SKM-1 (cell line): ENCODE measurements around the gene TRPV5.
A peak's percentile ranks its signal among the peaks of the same experiment; 100 is the strongest.

Experiments used
- DNase-seq: peaks from one replicate; lab custom pipeline; 2025; ENCODE audit not compliant: unreplicated experiment; lab: John Stamatoyannopoulos, UW

Gene TRPV5

DNA sequence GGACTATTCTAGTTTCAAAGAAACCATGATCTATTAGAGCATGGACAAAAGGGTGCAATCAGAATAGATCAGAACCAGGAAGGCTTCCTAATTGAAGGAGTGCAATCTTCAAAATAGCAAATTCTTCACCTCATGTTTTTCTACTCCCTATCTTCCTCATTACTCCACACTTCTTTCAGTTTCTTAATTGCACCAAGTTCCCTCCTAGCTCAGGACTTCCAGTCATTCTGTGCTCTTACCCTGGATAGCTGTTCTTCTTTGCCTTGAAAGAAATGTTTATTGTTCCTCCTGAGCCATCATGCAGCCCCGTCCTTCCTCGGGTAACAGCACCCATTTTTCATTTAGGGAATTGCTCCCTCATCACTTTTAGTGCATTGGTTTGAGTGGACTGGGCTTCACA is 23.1 kb downstream of the TRPV5 start:
- no peak for DNase-seq

DNA sequence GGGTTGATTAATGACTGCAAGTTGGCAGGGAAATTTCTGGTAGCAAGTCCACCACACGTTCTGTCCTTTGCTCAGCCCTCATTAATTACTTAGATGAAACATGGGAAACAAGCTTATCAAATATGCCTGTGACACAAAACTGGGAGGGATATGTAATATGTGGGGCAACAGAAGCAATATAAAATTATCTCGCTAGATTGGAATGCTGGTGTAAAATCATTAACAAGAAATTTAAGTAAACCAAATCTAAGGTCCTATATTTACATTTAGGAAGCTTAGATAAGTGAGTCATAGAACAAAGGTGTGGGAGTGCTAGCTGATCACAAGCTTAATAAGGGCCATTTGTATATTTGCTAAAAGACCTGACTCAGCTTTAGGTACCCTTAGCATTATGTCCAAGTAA is 23.5 kb downstream of the TRPV5 start:
- DNase-seq = no peak

DNA sequence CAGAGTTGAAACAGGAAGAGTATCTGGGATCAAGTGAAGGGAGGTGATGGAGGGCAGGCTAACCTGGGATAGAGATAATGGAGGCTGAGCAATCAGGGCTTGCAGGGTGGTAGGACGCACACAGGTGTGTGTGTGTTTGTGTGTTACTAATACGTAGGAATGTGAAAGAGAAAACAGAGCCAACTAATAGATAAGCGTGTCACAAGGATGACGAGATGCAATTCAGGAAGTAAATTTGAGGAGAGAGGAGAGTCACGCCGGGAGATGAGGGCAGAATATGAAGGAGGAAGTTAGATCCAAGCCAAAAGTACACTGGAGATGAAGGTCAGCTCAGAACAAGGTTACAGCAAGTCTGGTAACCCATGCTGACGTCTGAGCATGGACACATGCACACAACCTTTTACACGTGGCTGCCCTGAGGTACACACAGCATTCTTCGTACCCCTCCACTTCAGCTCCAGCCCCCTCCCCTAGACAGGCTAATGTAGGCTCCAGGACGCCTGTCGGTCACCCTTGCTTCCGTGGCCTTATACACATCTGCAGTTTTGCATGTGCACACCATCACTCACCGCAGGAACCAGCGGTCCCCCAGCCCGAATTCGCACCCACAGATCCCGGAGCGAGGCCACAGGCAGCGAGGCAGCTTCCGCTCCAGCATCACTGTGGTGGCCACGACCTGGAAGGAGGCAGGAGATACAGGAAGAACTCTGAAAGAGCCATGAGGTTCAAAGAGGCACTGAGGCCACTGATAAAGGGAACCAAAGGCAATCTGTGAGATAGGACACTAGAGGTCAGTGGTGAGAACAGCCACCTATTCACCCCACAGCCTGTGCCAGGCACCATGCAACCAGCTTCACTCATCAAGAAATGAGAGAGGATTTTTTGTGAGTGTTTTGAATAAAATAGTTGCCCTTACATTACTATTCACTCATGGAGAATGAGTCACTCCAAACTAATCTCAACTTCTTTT is 24.3 kb downstream of the TRPV5 start:
- DNase-seq = peak; percentile 53

GRCh38 chr7:142908290-142908689 is 25.3 kb downstream of the TRPV5 start:
- no peak for DNase-seq

DNA sequence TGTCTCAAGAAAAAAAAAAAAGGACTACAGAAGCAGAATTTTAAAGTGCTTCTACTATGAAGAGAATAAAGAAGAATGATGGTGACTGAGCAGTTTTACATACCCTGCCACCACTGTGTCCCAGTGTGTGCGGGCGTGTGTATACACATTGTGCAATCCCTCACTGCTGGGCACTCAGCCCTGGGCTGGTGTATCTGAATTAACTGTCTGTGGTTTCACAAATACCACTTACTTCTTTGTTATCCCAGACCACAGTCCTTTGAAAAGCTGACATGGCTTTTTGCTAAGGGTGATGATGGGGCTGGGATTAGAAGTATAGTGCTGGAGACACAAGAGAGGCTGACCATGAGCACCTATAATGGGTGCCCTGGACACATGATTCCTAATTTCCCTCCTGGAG is 26.9 kb downstream of the TRPV5 start:
- DNase-seq = no peak

- no peak for DNase-seq
Observed at GRCh38 chr7:142905759-142906158, 27.8 kb downstream of the TRPV5 start.

DNA sequence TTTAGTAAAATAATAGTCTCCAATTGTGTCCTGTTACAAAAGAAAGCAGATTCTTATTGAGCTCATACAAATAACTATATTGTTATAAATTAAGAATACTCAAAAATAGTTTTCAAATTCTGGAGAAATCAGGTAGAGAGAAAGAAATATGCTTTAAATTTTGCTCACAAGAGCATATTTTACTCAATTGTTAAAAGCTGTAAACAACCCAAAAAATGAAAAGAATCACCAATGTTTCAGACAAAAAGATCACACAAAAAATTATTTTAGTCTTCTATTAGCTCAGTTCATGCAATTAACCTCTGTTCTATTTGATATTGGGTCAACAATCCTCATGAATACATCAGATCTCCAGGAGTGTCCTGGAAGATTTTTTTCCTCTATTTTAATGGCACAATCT is 29.4 kb downstream of the TRPV5 start:
- DNase-seq = no peak

GRCh38 chr7:142901426-142902259 is 31.9 kb downstream of the TRPV5 start:
- DNase-seq = no peak

GRCh38 chr7:142899661-142900060 is 33.9 kb downstream of the TRPV5 start:
- no peak for DNase-seq

GRCh38 chr7:142898377-142899170 is 35.0 kb downstream of the TRPV5 start:
- DNase-seq = no peak

DNA sequence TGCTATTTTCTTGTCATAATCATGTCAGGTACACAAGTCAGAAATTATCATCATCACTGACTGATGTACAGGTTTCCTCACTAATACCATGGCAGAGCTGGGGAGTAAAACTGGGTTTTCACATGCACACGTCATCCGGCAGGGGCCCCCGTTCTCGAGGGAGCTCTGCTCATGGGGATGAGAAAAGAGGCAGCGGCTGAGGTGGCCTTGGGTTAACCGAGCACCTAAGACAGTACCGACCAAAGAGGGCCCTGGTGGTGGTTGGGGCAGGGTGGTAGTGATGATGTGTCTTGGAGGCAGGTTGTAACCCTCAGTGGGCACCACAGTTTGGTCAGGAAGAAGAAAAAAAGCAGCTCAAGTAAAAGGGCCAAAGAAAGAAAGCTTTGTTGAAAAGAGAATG is 35.9 kb downstream of the TRPV5 start:
- no peak for DNase-seq

DNA sequence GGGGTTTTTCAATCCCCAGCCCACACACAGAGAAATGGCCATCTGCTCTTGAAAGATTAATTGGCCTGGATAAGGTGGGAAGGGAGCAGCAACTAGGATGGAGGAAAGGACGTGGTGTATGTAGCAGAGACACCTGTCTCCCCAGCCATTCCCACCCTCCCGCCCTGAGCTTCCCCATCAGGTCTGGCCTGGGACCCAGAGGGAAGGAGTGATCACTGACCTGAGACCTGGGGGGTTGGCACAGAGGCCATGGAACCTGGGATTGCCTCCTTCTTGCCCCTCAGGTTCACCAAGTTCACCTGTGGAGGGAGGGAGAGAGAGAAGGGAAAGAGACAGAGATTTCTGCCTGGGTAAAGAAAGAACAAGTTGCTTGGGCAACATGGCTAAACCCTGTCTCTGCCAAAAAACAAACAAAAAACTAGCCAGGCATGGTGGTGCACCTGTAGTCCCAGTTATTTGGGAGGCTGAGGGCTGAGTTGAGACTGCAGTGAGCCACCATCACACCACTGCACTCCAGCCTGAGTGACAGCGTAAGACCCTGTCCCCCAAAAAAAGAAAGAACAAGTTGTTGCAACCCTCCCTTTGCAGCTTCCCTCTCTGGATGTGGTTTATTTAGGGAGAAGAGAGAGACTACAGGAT is 36.7 kb downstream of the TRPV5 start:
- no peak for DNase-seq

DNA sequence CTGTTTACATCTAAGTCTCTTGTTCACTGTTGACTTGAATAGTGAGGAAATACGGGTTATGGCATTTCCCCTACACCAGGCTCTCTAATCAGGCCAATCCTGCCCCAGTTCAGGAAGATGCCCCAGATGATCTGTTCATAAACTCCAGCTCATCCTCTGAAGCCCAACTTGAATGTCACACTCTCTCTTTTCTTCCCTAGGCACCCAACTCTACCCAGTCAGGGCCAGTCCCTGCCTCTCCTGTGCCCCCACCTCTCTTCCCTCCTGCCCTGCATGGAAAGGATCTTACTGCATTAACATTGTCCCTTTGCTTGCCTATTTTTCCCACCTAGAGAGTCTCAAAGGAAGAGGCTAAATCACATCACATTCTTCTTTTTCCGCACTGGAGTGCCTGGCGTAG is 37.4 kb downstream of the TRPV5 start:
- DNase-seq = no peak

- no peak for DNase-seq
Observed at GRCh38 chr7:142894985-142895593, 38.5 kb downstream of the TRPV5 start.

DNA sequence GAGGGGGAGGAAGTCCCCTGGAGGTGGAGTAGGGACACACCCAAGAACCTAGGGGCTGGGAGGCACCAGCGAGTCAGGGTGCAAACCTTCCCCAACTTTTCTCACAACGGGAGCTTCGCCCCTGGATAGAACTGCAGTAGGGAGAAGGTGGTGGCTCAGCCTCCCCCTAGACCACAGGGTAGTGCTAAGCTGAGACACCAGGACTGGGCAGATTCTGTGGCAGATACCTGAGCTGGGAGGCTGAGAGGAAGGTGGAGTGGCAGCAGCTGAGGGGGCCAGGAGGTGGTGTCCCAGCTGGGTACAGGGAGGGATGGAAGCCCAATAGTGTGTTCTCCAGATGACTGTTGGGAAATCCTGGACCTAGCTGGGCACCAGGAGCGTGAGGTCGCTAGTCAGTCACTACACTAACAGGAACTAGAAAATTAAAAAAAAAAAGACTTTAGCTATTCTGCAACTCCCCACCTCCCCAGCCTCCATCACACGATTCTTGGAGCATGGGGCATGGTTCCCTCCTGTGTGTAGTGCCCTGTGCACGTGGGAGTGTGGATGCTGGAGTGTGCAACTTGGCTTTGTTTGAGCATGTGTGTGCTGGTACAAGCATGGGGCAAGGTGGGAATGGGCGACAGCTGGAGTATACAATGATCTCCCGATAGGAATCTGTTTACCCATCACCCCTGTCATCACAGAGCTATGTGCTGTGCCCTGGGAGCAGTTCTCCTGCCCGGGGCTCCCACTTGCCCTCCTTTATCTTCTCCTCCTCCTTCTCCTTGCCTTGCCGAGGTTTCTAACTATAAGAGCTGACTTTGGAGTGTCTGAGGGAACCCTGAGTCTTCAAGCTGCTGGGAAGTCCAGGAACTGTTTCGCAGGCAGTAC is 39.2 kb downstream of the TRPV5 start:
- DNase-seq = no peak

GRCh38 chr7:142892951-142893350 is 40.6 kb downstream of the TRPV5 start:
- DNase-seq = no peak

GRCh38 chr7:142891490-142892082 is 42.0 kb downstream of the TRPV5 start:
- no peak for DNase-seq

GRCh38 chr7:142890874-142891485 is 42.6 kb downstream of the TRPV5 start:
- no peak for DNase-seq

DNA sequence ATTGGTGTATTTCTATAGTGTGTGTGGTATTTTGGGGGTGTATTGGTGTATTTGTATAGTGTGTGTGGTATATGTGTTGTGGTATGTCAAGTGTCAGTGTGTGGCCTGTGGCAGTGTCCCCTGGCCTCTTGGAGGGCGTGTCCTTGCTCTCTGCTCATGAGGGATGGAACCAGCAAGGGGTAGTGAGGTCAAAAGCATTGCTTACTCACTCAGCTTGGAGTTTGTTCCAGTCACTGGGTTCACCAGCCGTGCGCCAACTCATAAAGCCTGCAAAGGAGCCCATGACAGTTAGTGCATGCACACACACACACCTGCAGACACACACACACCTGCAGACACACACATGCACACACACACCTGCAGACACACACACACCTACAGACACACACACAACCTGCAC is 43.7 kb downstream of the TRPV5 start:
- DNase-seq = no peak
